Liver (tissue), 9 donors: ENCODE measurements around the gene SGK1. TPM values are rescaled to one million over a fixed set of nuclear protein-coding genes. Genes with fewer than 3 reads are reported as not detected.

Experiments used
- DNase-seq: peaks from one replicate; pipeline ENCODE4 v3.0.0-alpha.2; 2017; ENCODE audit warnings: low spot score
- H3K27ac ChIP-seq, 2 donors: one replicate each; pipeline ENCODE4 v1.7.0; 2013; ENCODE audit warnings: inconsistent platforms in 2 of 2, low read length in 2 of 2, control low read depth in 1 of 2, low read depth in 1 of 2, mild to moderate bottlenecking in 1 of 2
- H3K27me3 ChIP-seq, 4 donors: one replicate each; pipeline versions ENCODE4 v1.6.1 to v1.7.0; 2013; ENCODE audit warnings: low read length in 3 of 4, inconsistent platforms in 1 of 4, mild to moderate bottlenecking in 1 of 4, moderate library complexity in 1 of 4; ENCODE audit not compliant: control insufficient read depth in 4 of 4, insufficient read depth in 4 of 4
- H3K36me3 ChIP-seq, 4 donors: one replicate each; pipeline versions ENCODE4 v1.6.1 to v1.7.0; 2013; ENCODE audit warnings: low read length in 3 of 4, mild to moderate bottlenecking in 3 of 4, low read depth in 1 of 4, moderate library complexity in 1 of 4; ENCODE audit not compliant: control insufficient read depth in 4 of 4, insufficient read depth in 3 of 4
- H3K4me1 ChIP-seq, 4 donors: one replicate each; pipeline versions ENCODE4 v1.6.1 to v1.7.0; 2013; ENCODE audit warnings: low read length in 3 of 4, mild to moderate bottlenecking in 3 of 4, moderate library complexity in 1 of 4; ENCODE audit not compliant: control insufficient read depth in 4 of 4, insufficient read depth in 4 of 4
- H3K4me3 ChIP-seq, 3 donors: one replicate each; pipeline versions ENCODE4 v1.6.1 to v1.7.0; 2013; ENCODE audit warnings: low read length in 3 of 3, control low read depth in 1 of 3, low read depth in 1 of 3, mild to moderate bottlenecking in 1 of 3
- H3K9ac ChIP-seq, 2 donors: one replicate each; pipeline ENCODE4 v1.7.0; 2013; ENCODE audit warnings: low read length in 2 of 2, mild to moderate bottlenecking in 2 of 2, moderate library complexity in 2 of 2, control low read depth in 1 of 2, low read depth in 1 of 2
- H3K9me3 ChIP-seq, 4 donors: one replicate each; pipeline versions ENCODE4 v1.6.1 to v1.7.0; 2013; ENCODE audit warnings: low read length in 3 of 4; ENCODE audit not compliant: control insufficient read depth in 4 of 4
- ATF3 ChIP-seq: IDR thresholded peaks from 2 replicates; pipeline ENCODE4 v1.6.1; 2016; ENCODE audit warnings: antibody characterized with exemption
- FOXA1 ChIP-seq: IDR thresholded peaks from 2 replicates; pipeline ENCODE4 v1.6.1; 2016; ENCODE audit warnings: antibody characterized with exemption
- FOXA2 ChIP-seq: IDR thresholded peaks from 2 replicates; pipeline ENCODE4 v1.6.1; 2016; ENCODE audit warnings: antibody characterized with exemption
- GABPA ChIP-seq, 2 donors: IDR thresholded peaks in 1 of 2; conservative IDR thresholded peaks in 1 of 2; 2 replicates each; pipeline ENCODE4 v1.6.1; 2016; ENCODE audit warnings: antibody characterized with exemption in 2 of 2, mild to moderate bottlenecking in 1 of 2, moderate library complexity in 1 of 2
- HNF4A ChIP-seq, 2 donors: conservative IDR thresholded peaks; 2 replicates each; pipeline ENCODE4 v1.6.1; 2016; ENCODE audit warnings: antibody characterized with exemption in 2 of 2, mild to moderate bottlenecking in 2 of 2
- HNF4G ChIP-seq: IDR thresholded peaks from 2 replicates; pipeline ENCODE4 v1.6.1; 2016; ENCODE audit warnings: antibody characterized with exemption
- JUND ChIP-seq, 2 donors: IDR thresholded peaks; 2 replicates each; pipeline ENCODE4 v1.6.1; 2016; ENCODE audit warnings: antibody characterized with exemption in 2 of 2
- MAX ChIP-seq: IDR thresholded peaks from 2 replicates; pipeline ENCODE4 v1.6.1; 2016; ENCODE audit warnings: antibody characterized with exemption
- RAD21 ChIP-seq, 2 donors: IDR thresholded peaks; 2 replicates each; pipeline ENCODE4 v1.6.1; 2016; ENCODE audit warnings: antibody characterized with exemption in 2 of 2, mild to moderate bottlenecking in 2 of 2
- RXRA ChIP-seq, 2 donors: IDR thresholded peaks; 2 replicates each; pipeline ENCODE4 v1.6.1; 2017 to 2018; ENCODE audit warnings: antibody characterized with exemption in 2 of 2, mild to moderate bottlenecking in 1 of 2
- TAF1 ChIP-seq: conservative IDR thresholded peaks from 2 replicates; pipeline ENCODE4 v1.6.1; 2016; ENCODE audit warnings: antibody characterized with exemption, mild to moderate bottlenecking
- WGBS: extraction: QIAGEN DNeasy Blood & Tissue Kit; methylation state at CpG from one replicate; pipeline ENCODE4 v1.1.7; 2013; 5-methylcytosine and 5-hydroxymethylcytosine counted together
- polyA plus RNA-seq, 2 donors: library from polyadenylated mRNA; stranded (reverse) in 1 of 2; unstranded in 1 of 2; fragments of 200-250 nt in 1 of 2; fragments of >200 nt in 1 of 2; fragmentation: Nextera tagmentation in 1 of 2; extraction: Ambion mirVana in 1 of 2; gene quantifications; one replicate each; pipeline versions ENCODE4 v1.2.1 to v1.2.3, GENCODE V29; 2013 to 2015
- total RNA-seq, 2 donors: library from RNA; depleted of rRNA; stranded (reverse); fragments of >200 nt; gene quantifications; one replicate each; pipeline ENCODE4 v1.2.3, GENCODE V29; 2014
- TF ChIP-seq, protein P1 (sequence below): fragments of 150-350 bp; IDR thresholded peaks from 2 replicates; pipeline ENCODE4 v1.5.1; 2017; ENCODE audit warnings: improper control_type of control experiment, low read depth, low read length; ENCODE audit not compliant: missing input control
- TF ChIP-seq, protein P2 (sequence below): IDR thresholded peaks from 2 replicates; pipeline ENCODE4 v1.6.1; 2016; ENCODE audit warnings: antibody characterized with exemption, mild to moderate bottlenecking
- donor health status: healthy.
- donor health status: healthy.
- donor health status: healthy.
- donor health status: healthy.
- donor health status: healthy.

Gene SGK1
- total and polyA plus RNA-seq, 4 donors: 28.0 to 113 (median 35.4) TPM

DNA sequence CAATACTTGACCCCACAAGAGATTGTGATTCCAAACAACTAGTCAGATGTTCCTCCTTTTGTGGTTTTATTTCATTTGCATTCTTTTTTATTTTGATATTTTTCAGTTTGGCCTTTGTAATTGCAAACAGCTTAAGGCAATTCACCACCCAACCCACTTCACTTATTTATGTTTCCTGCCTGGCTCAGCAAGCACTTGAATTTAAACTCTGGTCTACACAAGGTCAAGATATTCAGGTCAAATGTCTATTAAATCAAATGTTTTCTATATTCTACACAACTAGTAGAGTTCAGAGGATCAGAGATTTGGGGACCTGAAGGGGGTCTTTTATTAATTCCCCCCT is 100.1 kb downstream of the SGK1 start (continued):
- TF ChIP-seq GABPA (IDR thresholded peaks at IDR 0.05 in 1 of 2, conservative IDR thresholded peaks at IDR 0.05 in 1 of 2) (no peak), TAF1 (no peak), RXRA (IDR thresholded peaks at IDR 0.05) (no peak), ATF3 (no peak), FOXA1 (no peak), JUND (IDR thresholded peaks at IDR 0.05) (no peak)
- TF ChIP-seq, protein P1, sequence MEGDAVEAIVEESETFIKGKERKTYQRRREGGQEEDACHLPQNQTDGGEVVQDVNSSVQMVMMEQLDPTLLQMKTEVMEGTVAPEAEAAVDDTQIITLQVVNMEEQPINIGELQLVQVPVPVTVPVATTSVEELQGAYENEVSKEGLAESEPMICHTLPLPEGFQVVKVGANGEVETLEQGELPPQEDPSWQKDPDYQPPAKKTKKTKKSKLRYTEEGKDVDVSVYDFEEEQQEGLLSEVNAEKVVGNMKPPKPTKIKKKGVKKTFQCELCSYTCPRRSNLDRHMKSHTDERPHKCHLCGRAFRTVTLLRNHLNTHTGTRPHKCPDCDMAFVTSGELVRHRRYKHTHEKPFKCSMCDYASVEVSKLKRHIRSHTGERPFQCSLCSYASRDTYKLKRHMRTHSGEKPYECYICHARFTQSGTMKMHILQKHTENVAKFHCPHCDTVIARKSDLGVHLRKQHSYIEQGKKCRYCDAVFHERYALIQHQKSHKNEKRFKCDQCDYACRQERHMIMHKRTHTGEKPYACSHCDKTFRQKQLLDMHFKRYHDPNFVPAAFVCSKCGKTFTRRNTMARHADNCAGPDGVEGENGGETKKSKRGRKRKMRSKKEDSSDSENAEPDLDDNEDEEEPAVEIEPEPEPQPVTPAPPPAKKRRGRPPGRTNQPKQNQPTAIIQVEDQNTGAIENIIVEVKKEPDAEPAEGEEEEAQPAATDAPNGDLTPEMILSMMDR: no peak

DNA sequence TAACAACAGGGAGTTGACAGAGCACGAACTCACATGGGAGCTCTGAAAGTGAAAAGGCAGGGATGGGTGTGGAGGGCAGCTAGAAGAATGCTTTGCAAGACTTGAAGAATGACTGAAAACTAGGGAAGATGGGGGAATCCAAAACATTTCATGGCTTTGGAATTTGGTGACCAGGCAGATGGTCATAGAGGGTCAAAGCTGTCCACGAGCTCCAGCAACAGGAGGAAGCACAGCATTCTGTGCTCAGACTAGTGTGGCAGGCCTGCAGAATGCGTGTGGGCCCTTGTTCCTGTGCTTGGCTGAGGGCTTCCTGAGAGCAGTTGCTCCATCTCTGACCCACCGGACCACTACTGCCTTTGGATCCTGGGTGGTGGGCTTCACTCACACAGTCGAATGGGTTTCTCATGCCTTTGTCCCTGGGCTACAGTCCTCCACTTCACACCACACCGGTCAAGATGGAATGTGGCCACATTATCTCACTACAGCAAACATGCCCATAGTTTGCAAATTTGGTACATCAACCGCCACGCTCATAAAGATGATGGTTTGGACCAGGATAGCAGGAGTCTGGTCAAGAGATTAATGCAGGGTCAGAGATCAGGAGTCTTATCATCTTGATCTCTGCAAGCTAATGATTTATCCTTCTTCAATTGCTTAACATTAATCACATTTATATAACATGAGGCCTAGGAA is 100.7 kb downstream of the SGK1 start:
- no peaks in the 10 kb centered on the region for H3K4me1 ChIP-seq
- no peak overlapping the region for H3K27ac ChIP-seq
- no peak overlapping the region for H3K9ac ChIP-seq
- no peaks in the 10 kb centered on the region for H3K9me3 ChIP-seq
- WGBS: 88% methylated on average over 8 of the region's 8 CpGs
- no peak for DNase-seq
- H3K36me3 ChIP-seq: no peaks in the 10 kb centered on the region
- H3K4me3 ChIP-seq: no peak overlapping the region
- no peaks in the 10 kb centered on the region for H3K27me3 ChIP-seq
- TF ChIP-seq HNF4G (no peak), ATF3 (no peak), RAD21 (IDR thresholded peaks at IDR 0.05) (no peak), HNF4A (conservative IDR thresholded peaks at IDR 0.05) (no peak), TAF1 (no peak), FOXA1 (no peak), FOXA2 (no peak), MAX (no peak)
- TF ChIP-seq, protein P2, sequence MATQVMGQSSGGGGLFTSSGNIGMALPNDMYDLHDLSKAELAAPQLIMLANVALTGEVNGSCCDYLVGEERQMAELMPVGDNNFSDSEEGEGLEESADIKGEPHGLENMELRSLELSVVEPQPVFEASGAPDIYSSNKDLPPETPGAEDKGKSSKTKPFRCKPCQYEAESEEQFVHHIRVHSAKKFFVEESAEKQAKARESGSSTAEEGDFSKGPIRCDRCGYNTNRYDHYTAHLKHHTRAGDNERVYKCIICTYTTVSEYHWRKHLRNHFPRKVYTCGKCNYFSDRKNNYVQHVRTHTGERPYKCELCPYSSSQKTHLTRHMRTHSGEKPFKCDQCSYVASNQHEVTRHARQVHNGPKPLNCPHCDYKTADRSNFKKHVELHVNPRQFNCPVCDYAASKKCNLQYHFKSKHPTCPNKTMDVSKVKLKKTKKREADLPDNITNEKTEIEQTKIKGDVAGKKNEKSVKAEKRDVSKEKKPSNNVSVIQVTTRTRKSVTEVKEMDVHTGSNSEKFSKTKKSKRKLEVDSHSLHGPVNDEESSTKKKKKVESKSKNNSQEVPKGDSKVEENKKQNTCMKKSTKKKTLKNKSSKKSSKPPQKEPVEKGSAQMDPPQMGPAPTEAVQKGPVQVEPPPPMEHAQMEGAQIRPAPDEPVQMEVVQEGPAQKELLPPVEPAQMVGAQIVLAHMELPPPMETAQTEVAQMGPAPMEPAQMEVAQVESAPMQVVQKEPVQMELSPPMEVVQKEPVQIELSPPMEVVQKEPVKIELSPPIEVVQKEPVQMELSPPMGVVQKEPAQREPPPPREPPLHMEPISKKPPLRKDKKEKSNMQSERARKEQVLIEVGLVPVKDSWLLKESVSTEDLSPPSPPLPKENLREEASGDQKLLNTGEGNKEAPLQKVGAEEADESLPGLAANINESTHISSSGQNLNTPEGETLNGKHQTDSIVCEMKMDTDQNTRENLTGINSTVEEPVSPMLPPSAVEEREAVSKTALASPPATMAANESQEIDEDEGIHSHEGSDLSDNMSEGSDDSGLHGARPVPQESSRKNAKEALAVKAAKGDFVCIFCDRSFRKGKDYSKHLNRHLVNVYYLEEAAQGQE: no peak
- TF ChIP-seq, protein P1: no peak
